H9 (cell line): ENCODE data around the gene JAG2. TPM values are rescaled to one million over a fixed set of nuclear protein-coding genes. Genes with fewer than 3 reads are reported as not detected.

Experiments
- DNase-seq: peaks from one replicate; pipeline ENCODE4 v3.0.0-alpha.2; 2017
- H2AFZ ChIP-seq: one replicate; pipeline ENCODE4 v1.6.1; 2013; ENCODE audit warnings: mild to moderate bottlenecking, low read length, control low read depth, moderate library complexity
- H2AK5ac ChIP-seq: 2 replicates; pipeline ENCODE4 v1.6.1; 2013; ENCODE audit warnings: low read length, control low read depth, mixed read lengths; ENCODE audit not compliant: insufficient read length
- H2BK120ac ChIP-seq: one replicate; pipeline ENCODE4 v1.6.1; 2013; ENCODE audit warnings: low read depth, mild to moderate bottlenecking, low read length, control low read depth, inconsistent platforms; ENCODE audit not compliant: poor library complexity, severe bottlenecking
- H2BK12ac ChIP-seq: 2 replicates; pipeline ENCODE4 v1.6.1; 2013; ENCODE audit warnings: low read length, control low read depth, mixed read lengths, low read depth; ENCODE audit not compliant: insufficient read length
- H2BK15ac ChIP-seq: 2 replicates; pipeline ENCODE4 v1.6.1; 2013; ENCODE audit warnings: low read depth, low read length, control low read depth
- H2BK20ac ChIP-seq: one replicate; pipeline ENCODE4 v1.6.1; 2013; ENCODE audit warnings: low read depth, mild to moderate bottlenecking, low read length, control low read depth, inconsistent platforms; ENCODE audit not compliant: poor library complexity, severe bottlenecking
- H2BK5ac ChIP-seq: 2 replicates; pipeline ENCODE4 v1.6.1; 2013; ENCODE audit warnings: low read length, control low read depth, mixed read lengths; ENCODE audit not compliant: insufficient read length
- H3K14ac ChIP-seq: 2 replicates; pipeline ENCODE4 v1.6.1; 2013; ENCODE audit warnings: low read length, control low read depth; ENCODE audit not compliant: insufficient read depth
- H3K18ac ChIP-seq: 2 replicates; pipeline ENCODE4 v1.6.1; 2013; ENCODE audit warnings: low read depth, mild to moderate bottlenecking, mixed read lengths, low read length, control low read depth; ENCODE audit not compliant: insufficient read length
- H3K23ac ChIP-seq: 2 replicates; pipeline ENCODE4 v1.6.1; 2013; ENCODE audit warnings: low read length, control low read depth, mixed read lengths, low read depth; ENCODE audit not compliant: insufficient read length
- H3K23me2 ChIP-seq: 2 replicates; pipeline ENCODE4 v1.6.1; 2013; ENCODE audit warnings: low read depth, mild to moderate bottlenecking, mixed read lengths, low read length, control low read depth; ENCODE audit not compliant: insufficient read length, poor library complexity, severe bottlenecking
- H3K27ac ChIP-seq: 2 replicates; pipeline ENCODE4 v1.5.1; 2013; ENCODE audit warnings: low read length, control low read depth, mixed read lengths, low read depth; ENCODE audit not compliant: insufficient read length
- H3K27me3 ChIP-seq: 2 replicates; pipeline ENCODE4 v1.6.1; 2013; ENCODE audit warnings: low read length, control low read depth, inconsistent platforms; ENCODE audit not compliant: insufficient read depth
- H3K4ac ChIP-seq: 2 replicates; pipeline ENCODE4 v1.6.1; 2013; ENCODE audit warnings: low read depth, mild to moderate bottlenecking, control low read depth, inconsistent platforms, low read length, moderate library complexity
- H3K4me1 ChIP-seq: 2 replicates; pipeline ENCODE4 v1.6.1; 2013; ENCODE audit warnings: low read length, control low read depth, inconsistent platforms; ENCODE audit not compliant: insufficient read depth
- H3K4me2 ChIP-seq: 2 replicates; pipeline ENCODE4 v1.6.1; 2013; ENCODE audit warnings: low read length, control low read depth, mixed read lengths; ENCODE audit not compliant: insufficient read length, insufficient read depth
- H3K56ac ChIP-seq: 2 replicates; pipeline ENCODE4 v1.6.1; 2013; ENCODE audit warnings: low read depth, mild to moderate bottlenecking, mixed read lengths, low read length, control low read depth; ENCODE audit not compliant: insufficient read length
- H3K79me1 ChIP-seq: 2 replicates; pipeline ENCODE4 v1.6.1; 2013; ENCODE audit warnings: low read depth, mild to moderate bottlenecking, moderate library complexity, low read length, control low read depth, inconsistent platforms; ENCODE audit not compliant: insufficient read depth, poor library complexity, severe bottlenecking
- H3K79me2 ChIP-seq: 2 replicates; pipeline ENCODE4 v1.6.1; 2013; ENCODE audit warnings: low read length, control low read depth, inconsistent platforms; ENCODE audit not compliant: insufficient read depth
- H3K9ac ChIP-seq: 2 replicates; pipeline ENCODE4 v1.6.1; 2013; ENCODE audit warnings: low read length, control low read depth, mixed read lengths; ENCODE audit not compliant: insufficient read length; ENCODE audit errors: extremely low read depth
- H3K9me3 ChIP-seq: one replicate; pipeline ENCODE4 v1.6.1; 2013; ENCODE audit warnings: low read depth, low read length, inconsistent platforms; ENCODE audit not compliant: control insufficient read depth
- H3T11ph ChIP-seq: one replicate; pipeline ENCODE4 v1.6.1; 2013; ENCODE audit warnings: mild to moderate bottlenecking, low read length, control low read depth, inconsistent platforms
- H4K20me1 ChIP-seq: one replicate; pipeline ENCODE4 v1.6.1; 2013; ENCODE audit not compliant: control insufficient read depth, insufficient read length, insufficient read depth
- H4K5ac ChIP-seq: 2 replicates; pipeline ENCODE4 v1.6.1; 2013; ENCODE audit warnings: low read depth, mild to moderate bottlenecking, mixed read lengths, low read length, control low read depth; ENCODE audit not compliant: insufficient read length
- H4K8ac ChIP-seq: replicated peaks from 2 replicates; pipeline ENCODE4 v1.6.1; 2013; ENCODE audit warnings: low read length, control low read depth, mixed read lengths, low read depth; ENCODE audit not compliant: insufficient read length
- H4K91ac ChIP-seq: 2 replicates; pipeline ENCODE4 v1.6.1; 2013; ENCODE audit warnings: low read depth, mild to moderate bottlenecking, moderate library complexity, mixed read lengths, low read length, control low read depth; ENCODE audit not compliant: insufficient read length
- H3K27ac Mint-ChIP-seq, 3 experiments: 2 replicates in 2 of 3; 3 replicates in 1 of 3; pipeline ENCODE4 v1.8.0; 2020 to 2021; ENCODE audit warnings: mixed read lengths in 3 of 3, mild to moderate bottlenecking in 1 of 3, moderate library complexity in 1 of 3
- H3K27me3 Mint-ChIP-seq: 2 replicates; pipeline ENCODE4 v1.8.0; 2021; ENCODE audit warnings: low read depth, mild to moderate bottlenecking, moderate library complexity, mixed read lengths
- H3K36me3 Mint-ChIP-seq, 3 experiments: 2 replicates in 2 of 3; 3 replicates in 1 of 3; pipeline ENCODE4 v1.8.0; 2020 to 2021; ENCODE audit warnings: low read depth in 3 of 3, mixed read lengths in 3 of 3; ENCODE audit not compliant: insufficient read depth in 1 of 3
- H3K4me1 Mint-ChIP-seq, 2 experiments: 2 replicates each; pipeline ENCODE4 v1.8.0; 2020; ENCODE audit warnings: mixed read lengths in 2 of 2
- H3K4me3 Mint-ChIP-seq, 2 experiments: 2 replicates in 1 of 2; 3 replicates in 1 of 2; pipeline ENCODE4 v1.8.0; 2020 to 2021; ENCODE audit warnings: mild to moderate bottlenecking in 2 of 2, mixed read lengths in 2 of 2, moderate library complexity in 1 of 2
- H3K9me3 Mint-ChIP-seq, 2 experiments: 2 replicates in 1 of 2; 3 replicates in 1 of 2; pipeline ENCODE4 v1.8.0; 2020; ENCODE audit warnings: mild to moderate bottlenecking in 2 of 2, mixed read lengths in 2 of 2, moderate library complexity in 1 of 2
- WGBS: extraction: QIAGEN DNeasy Blood & Tissue Kit; methylation state at CpG from one replicate; pipeline ENCODE4 v1.1.7; 2013; ENCODE audit warnings: missing lambda C conversion rate, low lambda C conversion rate, mixed read lengths; ENCODE audit not compliant: insufficient read length; ENCODE audit errors: extremely low coverage; 5-methylcytosine and 5-hydroxymethylcytosine counted together
- total RNA-seq: library from RNA; stranded (reverse); gene quantifications from 2 replicates; pipeline ENCODE4 v1.2.1, GENCODE V29; 2021
- TF ChIP-seq, protein P1 (sequence below): fragments of 200-600 bp; sonication (generic); conservative IDR thresholded peaks from 3 replicates; pipeline ENCODE4 v1.8.0; 2021; ENCODE audit warnings: antibody characterized with exemption, mild to moderate bottlenecking

JAG2 gene
- total RNA-seq, 1 experiment from 2014 or later = 11.4 TPM

DNA sequence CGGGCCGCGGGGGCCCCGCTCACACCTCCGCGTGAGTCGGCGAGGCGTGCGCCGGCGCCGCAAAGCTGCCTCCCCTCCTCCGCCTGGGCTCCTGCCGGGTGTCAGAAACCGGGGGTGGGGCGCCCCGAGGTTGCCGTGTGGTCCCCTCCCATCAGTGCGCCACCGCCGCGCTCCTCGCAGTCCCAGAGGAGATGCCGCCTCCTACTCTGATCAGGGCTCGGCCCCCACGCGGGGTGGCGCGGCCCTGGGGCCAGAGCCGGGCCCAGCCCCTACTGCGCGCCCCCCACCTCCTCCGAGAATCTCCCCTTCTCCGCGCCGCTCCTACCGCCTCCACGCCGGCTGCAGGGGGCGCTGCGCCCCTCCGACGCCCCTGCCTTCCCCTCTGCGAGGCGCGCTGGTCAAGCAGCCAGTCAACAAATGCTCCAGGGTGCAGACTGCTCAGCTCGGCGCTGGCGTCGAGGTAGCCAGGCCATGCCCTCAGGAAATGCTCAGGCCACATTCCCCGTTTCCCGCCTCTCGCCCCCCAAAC is 467 bp upstream of the JAG2 start:
- H3K4me1 Mint-ChIP-seq = peaks cover 14 to 16% of the 10 kb centered on the region in 2 experiments

More for the DNA sequence above, 467 bp upstream of the JAG2 start:
- Histone ChIP-seq H3K79me1 (no peaks in the 10 kb centered on the region), H3K27me3 (peaks cover 7% of the 10 kb centered on the region; the same call in 1 of the 2 replicates), H3K23ac (no peak overlapping the region), H3T11ph (no peak overlapping the region), H3K27ac (no peak overlapping the region), H2AFZ (no peak overlapping the region), H3K56ac (no peak overlapping the region), H2BK12ac (no peak overlapping the region), H2AK5ac (no peak overlapping the region), H3K18ac (no peak overlapping the region), H2BK120ac (no peak overlapping the region), H3K4me2 (peak overlapping the region; percentile 29), H3K14ac (no peak overlapping the region), H3K79me2 (no peaks in the 10 kb centered on the region), H3K4ac (no peak overlapping the region), H3K23me2 (peaks cover 3% of the 10 kb centered on the region), H3K9me3 (no peaks in the 10 kb centered on the region), H4K20me1 (no peaks in the 10 kb centered on the region), H3K4me1 (no peaks in the 10 kb centered on the region), H4K5ac (no peak overlapping the region), H4K91ac (no peak overlapping the region), H2BK5ac (no peak overlapping the region), H4K8ac (no peak overlapping the region), H3K9ac (no peak overlapping the region), H2BK15ac (no peak overlapping the region), H2BK20ac (no peak overlapping the region)
- Mint-ChIP-seq H3K9me3 (no peaks in the 10 kb centered on the region), H3K4me3 (peak overlapping the region; percentile 52 to 77), H3K36me3 (no peaks in the 10 kb centered on the region), H3K27me3 (peaks cover 28% of the 10 kb centered on the region), H3K27ac (no peak overlapping the region)
- DNase-seq = peak; percentile 77
- no CpG with 5 or more reads among the region's 54 CpGs for WGBS
- TF ChIP-seq, protein P1, sequence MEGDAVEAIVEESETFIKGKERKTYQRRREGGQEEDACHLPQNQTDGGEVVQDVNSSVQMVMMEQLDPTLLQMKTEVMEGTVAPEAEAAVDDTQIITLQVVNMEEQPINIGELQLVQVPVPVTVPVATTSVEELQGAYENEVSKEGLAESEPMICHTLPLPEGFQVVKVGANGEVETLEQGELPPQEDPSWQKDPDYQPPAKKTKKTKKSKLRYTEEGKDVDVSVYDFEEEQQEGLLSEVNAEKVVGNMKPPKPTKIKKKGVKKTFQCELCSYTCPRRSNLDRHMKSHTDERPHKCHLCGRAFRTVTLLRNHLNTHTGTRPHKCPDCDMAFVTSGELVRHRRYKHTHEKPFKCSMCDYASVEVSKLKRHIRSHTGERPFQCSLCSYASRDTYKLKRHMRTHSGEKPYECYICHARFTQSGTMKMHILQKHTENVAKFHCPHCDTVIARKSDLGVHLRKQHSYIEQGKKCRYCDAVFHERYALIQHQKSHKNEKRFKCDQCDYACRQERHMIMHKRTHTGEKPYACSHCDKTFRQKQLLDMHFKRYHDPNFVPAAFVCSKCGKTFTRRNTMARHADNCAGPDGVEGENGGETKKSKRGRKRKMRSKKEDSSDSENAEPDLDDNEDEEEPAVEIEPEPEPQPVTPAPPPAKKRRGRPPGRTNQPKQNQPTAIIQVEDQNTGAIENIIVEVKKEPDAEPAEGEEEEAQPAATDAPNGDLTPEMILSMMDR = peak; percentile 85
